Fibroblast of lung (primary cell): ENCODE results near the gene TRIM39.

Source experiments
- EZH2 ChIP-seq: IDR thresholded peaks from 2 replicates; pipeline ENCODE4 v1.5.1; 2012; ENCODE audit warnings: low read length, control low read depth, mild to moderate bottlenecking; ENCODE audit errors: missing control alignments
- TF ChIP-seq, protein P1 (sequence below), 2 donors: IDR thresholded peaks in 1 of 2; conservative IDR thresholded peaks in 1 of 2; 1 replicate in 1 of 2; 2 replicates in 1 of 2; pipeline ENCODE4 v1.5.1; 2011 to 2012; ENCODE audit warnings: low read length in 2 of 2, control low read depth in 1 of 2, inconsistent platforms in 1 of 2, low read depth in 1 of 2, mild to moderate bottlenecking in 1 of 2

DNA sequence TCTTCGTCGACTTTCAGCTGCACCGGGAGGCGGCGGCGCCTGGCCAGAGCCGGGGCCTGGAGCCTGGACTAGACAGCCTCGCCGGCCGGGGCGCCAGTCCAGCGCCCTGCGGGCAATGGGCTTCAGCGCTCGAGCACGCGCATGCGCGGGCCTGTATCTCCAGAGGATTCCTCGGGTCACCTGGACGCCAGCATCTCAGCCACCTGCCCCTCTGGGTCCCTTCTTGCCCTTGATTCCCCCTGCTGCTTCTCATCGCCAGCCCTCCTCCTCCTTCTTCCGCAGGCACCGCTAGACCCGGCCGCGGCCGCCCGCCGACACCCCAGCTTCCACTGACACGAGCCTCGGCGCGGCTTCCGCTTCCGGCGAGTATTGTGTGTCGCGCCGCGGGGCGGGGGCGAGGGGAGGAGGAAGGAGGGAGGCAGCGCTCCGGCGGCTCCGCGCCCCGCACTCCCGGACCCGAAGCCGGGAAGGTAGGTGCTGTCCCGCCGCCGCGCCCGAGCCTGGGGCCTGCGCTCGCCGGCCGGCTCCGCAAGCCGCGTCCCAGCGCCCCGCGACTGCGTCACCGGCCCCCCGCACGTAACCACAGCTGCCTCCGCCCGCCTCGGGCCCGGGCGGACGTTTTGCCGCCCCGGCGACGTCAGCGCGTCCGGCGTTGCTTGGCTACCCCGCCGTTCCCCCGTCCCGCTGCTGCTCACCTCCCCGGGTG is at the start of gene TRIM39:
- TF ChIP-seq, protein P1, sequence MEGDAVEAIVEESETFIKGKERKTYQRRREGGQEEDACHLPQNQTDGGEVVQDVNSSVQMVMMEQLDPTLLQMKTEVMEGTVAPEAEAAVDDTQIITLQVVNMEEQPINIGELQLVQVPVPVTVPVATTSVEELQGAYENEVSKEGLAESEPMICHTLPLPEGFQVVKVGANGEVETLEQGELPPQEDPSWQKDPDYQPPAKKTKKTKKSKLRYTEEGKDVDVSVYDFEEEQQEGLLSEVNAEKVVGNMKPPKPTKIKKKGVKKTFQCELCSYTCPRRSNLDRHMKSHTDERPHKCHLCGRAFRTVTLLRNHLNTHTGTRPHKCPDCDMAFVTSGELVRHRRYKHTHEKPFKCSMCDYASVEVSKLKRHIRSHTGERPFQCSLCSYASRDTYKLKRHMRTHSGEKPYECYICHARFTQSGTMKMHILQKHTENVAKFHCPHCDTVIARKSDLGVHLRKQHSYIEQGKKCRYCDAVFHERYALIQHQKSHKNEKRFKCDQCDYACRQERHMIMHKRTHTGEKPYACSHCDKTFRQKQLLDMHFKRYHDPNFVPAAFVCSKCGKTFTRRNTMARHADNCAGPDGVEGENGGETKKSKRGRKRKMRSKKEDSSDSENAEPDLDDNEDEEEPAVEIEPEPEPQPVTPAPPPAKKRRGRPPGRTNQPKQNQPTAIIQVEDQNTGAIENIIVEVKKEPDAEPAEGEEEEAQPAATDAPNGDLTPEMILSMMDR (conservative IDR thresholded peaks at IDR 0.05 in 1 of 2, IDR thresholded peaks at IDR 0.05 in 1 of 2; ENCODE audit: low read depth in 1 of 2, low read length in 2 of 2), result no peak
- no peak for TF ChIP-seq EZH2
